HG03378 (cell line): ENCODE data around the gene ARHGAP36.

Experiments used
- ATAC-seq: cut with Tn5 transposase; IDR thresholded peaks from one replicate; pipeline ENCODE4 v1.9.1; 2021; ENCODE audit warnings: mild to moderate bottlenecking, moderate library complexity; ENCODE audit not compliant: unreplicated experiment

The ARHGAP36 gene

DNA sequence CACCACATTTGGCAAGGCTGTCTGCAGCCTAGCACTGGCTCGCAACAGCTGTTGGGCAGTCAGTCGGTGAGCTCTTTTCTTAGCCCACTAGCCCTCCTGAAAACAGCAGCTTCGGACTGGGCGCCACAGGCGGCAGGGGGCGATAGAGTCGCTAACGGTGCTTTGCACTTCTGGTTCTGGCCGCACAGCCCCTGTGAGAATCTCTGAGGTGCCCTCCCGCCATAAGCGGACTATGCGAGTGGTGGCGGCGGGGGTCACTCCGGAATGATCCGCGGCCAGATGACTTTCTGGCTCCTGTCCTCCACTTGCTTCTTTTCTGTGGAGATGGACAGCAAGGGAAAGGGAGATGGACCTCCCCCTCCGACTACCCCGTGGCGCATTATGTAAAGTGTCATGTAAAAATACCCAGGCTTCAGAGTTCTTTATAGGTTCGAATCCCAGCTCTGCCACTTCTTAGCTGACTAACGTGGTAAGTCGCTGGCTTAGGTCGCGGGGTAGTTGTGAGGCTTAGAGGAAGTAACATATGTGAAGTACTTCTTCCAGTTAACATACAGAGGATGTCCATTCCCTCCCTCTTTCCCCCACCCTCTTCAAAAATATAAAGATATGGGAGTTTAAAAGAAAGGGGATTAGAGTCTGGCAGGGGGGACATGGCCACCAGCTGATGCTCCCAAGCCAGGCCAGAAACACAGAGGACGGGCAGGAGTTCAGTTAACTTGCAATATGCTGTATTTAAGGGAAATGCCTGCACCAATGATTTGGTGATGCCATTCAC lies 11.0 kb downstream of the ARHGAP36 start:
- no peak for ATAC-seq

DNA sequence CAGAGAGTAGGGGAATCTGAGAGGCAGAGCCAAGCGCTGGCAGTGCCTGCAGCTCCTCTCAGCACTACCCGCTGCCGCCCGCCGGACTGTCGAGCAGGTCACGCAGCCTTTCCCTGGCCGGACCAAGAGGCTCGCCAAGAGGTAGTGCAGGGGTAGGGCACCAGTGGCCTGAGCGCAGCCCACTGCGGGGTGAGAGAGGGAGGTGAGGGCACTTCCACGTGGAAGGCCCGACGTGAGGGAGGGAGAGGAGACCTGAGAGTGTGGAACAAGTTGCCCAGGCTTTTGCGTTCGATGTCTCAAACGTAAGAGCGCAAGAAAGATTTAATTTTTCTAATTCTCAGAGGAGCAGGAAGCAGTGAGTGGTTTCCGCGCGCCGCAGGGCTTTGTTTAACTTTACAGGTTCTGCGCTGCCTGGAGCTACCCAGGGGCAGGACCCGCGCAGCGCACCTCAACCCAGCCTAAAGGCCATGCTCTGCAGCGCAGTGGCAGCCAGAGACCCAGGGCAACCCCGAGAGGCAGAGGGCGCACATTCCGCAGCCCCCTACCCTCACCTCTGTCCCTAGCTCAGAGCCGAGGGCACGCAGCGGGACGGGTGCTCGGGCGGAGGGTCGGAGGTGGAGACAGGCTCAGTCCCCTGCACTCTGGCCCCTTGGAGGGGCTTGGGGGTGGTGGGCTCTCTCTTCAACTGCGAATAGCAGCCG lies 14.9 kb downstream of the ARHGAP36 start:
- no peak for ATAC-seq

DNA sequence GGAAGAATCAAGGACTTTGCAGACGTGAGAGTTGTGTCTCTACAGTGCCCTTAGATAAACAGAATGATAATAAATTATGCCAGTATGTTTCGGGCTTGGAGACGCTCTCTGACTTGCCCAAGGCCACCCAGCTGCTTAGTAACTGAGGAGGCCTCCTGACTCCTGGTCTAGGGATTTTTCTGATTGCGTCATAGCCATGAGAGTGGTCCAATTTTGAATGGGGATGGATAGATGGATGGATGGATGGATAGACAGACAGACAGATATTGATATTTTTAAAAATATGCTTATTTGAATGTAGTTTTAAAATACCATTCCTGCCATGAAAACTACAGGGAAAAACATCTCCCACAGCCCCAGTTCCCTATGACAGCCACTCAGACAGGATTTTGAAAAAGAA lies 15.5 kb downstream of the ARHGAP36 start:
- ATAC-seq = no peak

DNA sequence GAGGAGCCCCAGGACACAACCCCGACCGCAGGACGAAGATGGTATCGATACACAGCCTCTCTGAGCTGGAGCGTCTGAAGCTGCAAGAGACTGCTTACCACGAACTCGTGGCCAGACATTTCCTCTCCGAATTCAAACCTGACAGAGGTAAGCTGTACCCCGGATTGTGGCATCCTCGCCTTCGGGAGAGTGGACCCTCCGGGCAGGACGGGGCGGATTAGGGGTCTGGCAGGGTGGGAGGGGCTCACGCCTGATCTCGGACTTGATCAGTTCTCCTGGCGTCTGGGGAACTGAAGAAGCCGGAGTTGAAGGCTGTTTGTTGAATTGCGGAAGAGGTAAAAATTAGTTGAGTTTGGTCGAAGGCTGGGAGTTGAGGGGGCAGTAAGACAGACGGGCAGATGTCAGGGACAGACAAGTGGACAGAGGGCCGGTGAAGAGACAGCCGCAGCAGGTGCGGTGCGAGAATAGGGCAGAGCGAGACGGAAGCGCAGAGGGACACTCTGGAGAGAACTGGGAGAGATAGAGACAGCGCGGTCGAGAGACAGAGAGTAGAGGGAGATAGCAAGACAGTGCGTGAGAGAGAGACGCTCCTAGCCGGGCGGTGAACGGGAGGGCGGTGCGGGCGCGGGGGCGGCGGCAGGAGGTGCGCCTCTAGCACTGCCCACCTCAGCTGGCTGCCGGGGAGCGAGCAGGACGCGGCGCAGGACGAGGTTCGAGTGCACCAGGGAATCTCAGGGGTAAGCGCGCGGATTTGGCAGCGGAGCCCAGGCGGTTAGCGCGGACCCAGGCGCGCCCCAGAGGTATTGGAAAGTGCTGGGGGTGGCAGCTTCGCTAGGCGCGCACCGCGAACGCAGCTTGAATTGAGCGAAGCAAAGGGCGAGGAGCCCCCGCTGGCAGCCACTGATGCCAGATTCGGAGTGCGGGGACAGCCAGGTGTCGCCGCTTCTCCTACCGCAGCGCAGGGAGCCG lies 23.9 kb downstream of the ARHGAP36 start:
- ATAC-seq = no peak

DNA sequence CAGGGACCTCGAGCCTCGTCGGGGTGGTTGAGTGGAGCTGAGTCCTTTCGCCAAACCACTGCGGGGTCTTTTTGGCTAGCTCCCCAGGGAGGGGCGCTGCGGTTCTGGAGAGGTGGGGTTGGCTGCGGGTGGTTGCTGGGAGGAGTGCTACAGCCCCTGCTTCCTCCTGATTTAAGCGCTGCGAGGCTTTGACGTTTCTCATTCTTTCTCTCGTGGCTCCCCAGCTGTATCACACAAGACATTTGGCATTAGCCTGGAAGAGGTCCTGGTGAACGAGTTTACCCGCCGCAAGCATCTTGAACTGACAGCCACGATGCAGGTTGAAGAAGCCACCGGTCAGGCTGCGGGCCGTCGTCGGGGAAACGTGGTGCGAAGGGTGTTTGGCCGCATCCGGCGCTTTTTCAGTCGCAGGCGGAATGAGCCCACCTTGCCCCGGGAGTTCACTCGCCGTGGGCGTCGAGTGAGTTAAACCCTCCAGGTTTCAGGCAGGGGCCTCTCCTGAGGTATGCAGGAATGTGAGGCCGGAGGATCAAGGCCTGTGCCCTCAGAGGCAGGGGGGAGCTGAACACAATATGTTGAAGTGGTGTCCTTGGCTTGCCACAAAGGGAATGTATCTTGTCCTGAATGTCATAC lies 25.5 kb downstream of the ARHGAP36 start:
- ATAC-seq = no peak

DNA sequence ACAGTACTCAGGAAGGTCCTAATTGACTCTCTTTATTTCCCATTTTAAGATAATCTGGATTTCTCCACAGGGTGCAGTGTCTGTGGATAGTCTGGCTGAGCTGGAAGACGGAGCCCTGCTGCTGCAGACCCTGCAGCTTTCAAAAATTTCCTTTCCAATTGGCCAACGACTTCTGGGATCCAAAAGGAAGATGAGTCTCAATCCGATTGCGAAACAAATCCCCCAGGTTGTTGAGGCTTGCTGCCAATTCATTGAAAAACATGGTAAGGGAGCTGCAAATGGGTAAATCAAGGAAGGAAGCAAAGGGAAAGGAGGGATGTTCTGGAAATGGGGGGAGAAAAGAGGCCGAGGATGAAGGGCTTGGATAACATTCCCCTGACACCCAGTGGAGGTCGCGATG lies 26.0 kb downstream of the ARHGAP36 start:
- no peak for ATAC-seq

DNA sequence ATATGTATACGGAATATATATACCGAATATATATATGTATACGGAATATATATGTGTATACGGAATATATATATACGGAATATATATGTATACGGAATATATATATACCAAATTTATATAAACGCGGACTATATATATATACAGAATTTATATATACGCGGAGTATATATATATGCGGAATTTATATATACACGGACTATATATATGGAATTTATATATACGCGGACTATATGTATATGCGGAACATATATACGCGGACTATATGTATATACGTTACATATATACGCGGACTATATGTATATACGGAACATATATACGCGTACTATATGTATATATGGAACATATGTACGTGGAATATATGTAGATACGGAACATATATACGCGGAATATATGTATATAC lies 78.6 kb downstream of the ARHGAP36 start:
- ATAC-seq = no peak

DNA sequence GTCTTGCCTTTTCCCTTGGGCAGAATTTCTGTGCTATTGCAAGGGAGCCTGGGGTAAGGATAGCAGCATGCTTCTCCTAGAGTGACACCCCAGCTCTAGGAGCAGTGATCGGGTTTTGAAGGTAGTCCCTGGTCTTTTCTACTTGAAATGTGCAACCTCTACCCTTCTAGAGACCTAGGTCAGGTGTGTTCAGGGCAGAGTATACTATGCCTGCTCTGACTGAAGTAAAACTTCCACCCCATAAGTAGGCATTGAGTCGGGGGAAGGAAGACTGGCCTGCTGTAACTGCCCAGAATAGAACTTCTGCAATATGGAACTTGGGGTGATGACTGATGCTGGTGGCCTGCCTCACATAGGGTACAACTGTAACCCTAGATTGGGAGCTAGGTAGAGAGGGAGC lies 80.9 kb downstream of the ARHGAP36 start:
- no peak for ATAC-seq
